Mesenchymal stem cell (in vitro differentiated cells and primary cell): ENCODE measurements around the gene PWP1.
"Not testable (repeated sequence)": the region's sequence is repeated elsewhere in the genome, so short reads cannot be mapped to it uniquely, and the experiment has no call there.

Source experiments
- DNase-seq: peaks from one replicate; pipeline ENCODE4 v3.0.0-alpha.2; 2013
- H2AFZ ChIP-seq: one replicate; pipeline ENCODE4 v1.6.1; 2013; ENCODE audit warnings: low read depth, mild to moderate bottlenecking, control low read depth, inconsistent platforms, low read length, moderate library complexity
- H2AK5ac ChIP-seq: 2 replicates; pipeline ENCODE4 v1.6.1; 2013; ENCODE audit warnings: low read length, moderate library complexity, mild to moderate bottlenecking, inconsistent platforms; ENCODE audit not compliant: severe bottlenecking
- H2BK120ac ChIP-seq: one replicate; pipeline ENCODE4 v1.6.1; 2013; ENCODE audit warnings: low read depth, mild to moderate bottlenecking, inconsistent platforms, low read length, moderate library complexity
- H2BK12ac ChIP-seq, 2 experiments: one replicate each; pipeline ENCODE4 v1.6.1; 2013; ENCODE audit warnings: inconsistent platforms in 2 of 2, low read length in 2 of 2, mild to moderate bottlenecking in 2 of 2, moderate library complexity in 2 of 2, control low read depth in 1 of 2
- H2BK15ac ChIP-seq: one replicate; pipeline ENCODE4 v1.6.1; 2013; ENCODE audit warnings: mild to moderate bottlenecking, low read depth, inconsistent platforms; ENCODE audit not compliant: poor library complexity, severe bottlenecking
- H2BK5ac ChIP-seq: 2 replicates; pipeline ENCODE4 v1.6.1; 2013; ENCODE audit warnings: low read depth, mild to moderate bottlenecking, low read length, control low read depth, inconsistent platforms; ENCODE audit not compliant: poor library complexity, severe bottlenecking
- H3K14ac ChIP-seq, 2 experiments: one replicate each; pipeline ENCODE4 v1.6.1; 2013; ENCODE audit warnings: inconsistent platforms in 2 of 2, low read length in 2 of 2, control low read depth in 1 of 2, mild to moderate bottlenecking in 1 of 2, moderate library complexity in 1 of 2
- H3K18ac ChIP-seq, 2 experiments: one replicate each; pipeline ENCODE4 v1.6.1; 2013; ENCODE audit warnings: inconsistent platforms in 2 of 2, low read length in 2 of 2, control low read depth in 1 of 2, low read depth in 1 of 2, mild to moderate bottlenecking in 1 of 2
- H3K23ac ChIP-seq, 2 experiments: one replicate each; pipeline ENCODE4 v1.6.1; 2013; ENCODE audit warnings: inconsistent platforms in 2 of 2, low read length in 2 of 2, mild to moderate bottlenecking in 2 of 2, moderate library complexity in 2 of 2, control low read depth in 1 of 2
- H3K27ac ChIP-seq: 2 replicates; pipeline ENCODE4 v1.5.1; 2013; ENCODE audit warnings: mild to moderate bottlenecking, moderate library complexity, low read length, control low read depth, inconsistent platforms; ENCODE audit not compliant: poor library complexity, severe bottlenecking
- H3K27me3 ChIP-seq, 2 experiments: 2 replicates each; pipeline versions ENCODE4 v1.6.1 to v1.7.0; 2013; ENCODE audit warnings: low read length in 2 of 2, mild to moderate bottlenecking in 2 of 2, moderate library complexity in 2 of 2, control low read depth in 1 of 2, inconsistent platforms in 1 of 2; ENCODE audit not compliant: control insufficient read depth in 1 of 2, insufficient read depth in 1 of 2
- H3K36me3 ChIP-seq, 2 experiments: 2 replicates each; pipeline versions ENCODE4 v1.6.1 to v1.7.0; 2013; ENCODE audit warnings: low read length in 2 of 2, control low read depth in 1 of 2, inconsistent platforms in 1 of 2, low read depth in 1 of 2, mild to moderate bottlenecking in 1 of 2; ENCODE audit not compliant: insufficient read depth in 2 of 2, control insufficient read depth in 1 of 2
- H3K4ac ChIP-seq, 2 experiments: one replicate each; pipeline ENCODE4 v1.6.1; 2013; ENCODE audit warnings: inconsistent platforms in 2 of 2, low read length in 2 of 2, mild to moderate bottlenecking in 2 of 2, moderate library complexity in 2 of 2, control low read depth in 1 of 2, low read depth in 1 of 2
- H3K4me1 ChIP-seq: 2 replicates; pipeline ENCODE4 v1.6.1; 2013; ENCODE audit warnings: low read depth, low read length, control low read depth; ENCODE audit not compliant: control insufficient read depth, insufficient read depth
- H3K4me2 ChIP-seq: 2 replicates; pipeline ENCODE4 v1.6.1; 2013; ENCODE audit warnings: low read length, mild to moderate bottlenecking, inconsistent platforms; ENCODE audit not compliant: poor library complexity, severe bottlenecking
- H3K4me3 ChIP-seq, 2 experiments: 2 replicates each; pipeline versions ENCODE4 v1.5.1 to v1.7.0; 2013; ENCODE audit warnings: low read length in 2 of 2, mild to moderate bottlenecking in 2 of 2, control low read depth in 1 of 2, low read depth in 1 of 2; ENCODE audit not compliant: insufficient read depth in 1 of 2
- H3K79me1 ChIP-seq: replicated peaks from 2 replicates; pipeline ENCODE4 v1.6.1; 2013; ENCODE audit warnings: mild to moderate bottlenecking, control low read depth, low read length, inconsistent platforms; ENCODE audit not compliant: poor library complexity, severe bottlenecking
- H3K9ac ChIP-seq: 2 replicates; pipeline ENCODE4 v1.7.0; 2013; ENCODE audit warnings: mild to moderate bottlenecking, low read length, moderate library complexity
- H3K9me3 ChIP-seq: 2 replicates; pipeline ENCODE4 v1.7.0; 2013; ENCODE audit warnings: mild to moderate bottlenecking, low read length; ENCODE audit not compliant: control insufficient read depth
- H4K8ac ChIP-seq: one replicate; pipeline ENCODE4 v1.6.1; 2013; ENCODE audit warnings: inconsistent platforms, mild to moderate bottlenecking, low read length, moderate library complexity
- H4K91ac ChIP-seq: one replicate; pipeline ENCODE4 v1.6.1; 2013; ENCODE audit warnings: mild to moderate bottlenecking, low read length, inconsistent platforms
- WGBS: methylation state at CpG from one replicate; pipeline ENCODE4 v1.1.7; 2013; ENCODE audit warnings: mixed read lengths; 5-methylcytosine and 5-hydroxymethylcytosine counted together

PWP1 gene

DNA sequence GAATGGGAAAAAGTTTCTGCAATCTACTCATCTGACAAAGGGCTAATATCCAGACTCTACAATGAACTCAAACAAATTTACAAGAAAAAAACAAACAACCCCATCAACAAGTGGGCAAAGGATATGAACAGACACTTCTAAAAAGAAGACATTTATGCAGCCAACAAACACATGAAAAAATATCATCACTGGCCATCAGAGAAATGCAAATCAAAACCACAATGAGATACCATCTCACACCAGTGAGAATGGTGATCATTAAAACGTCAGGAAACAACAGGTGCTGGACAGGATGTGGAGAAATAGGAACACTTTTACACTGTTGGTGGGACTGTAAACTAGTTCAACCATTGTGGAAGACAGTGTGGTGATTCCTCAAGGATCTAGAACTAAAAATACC lies 41.7 kb downstream of the PWP1 start:
- not testable (repeated sequence) for H3K36me3 ChIP-seq, H3K4me1 ChIP-seq, DNase-seq, H3K14ac ChIP-seq, H2AK5ac ChIP-seq, H4K91ac ChIP-seq, H3K9ac ChIP-seq, H2AFZ ChIP-seq, H3K4ac ChIP-seq, H3K27me3 ChIP-seq, H3K23ac ChIP-seq, H3K4me3 ChIP-seq, H3K18ac ChIP-seq, H3K9me3 ChIP-seq, H2BK12ac ChIP-seq, H2BK5ac ChIP-seq, H3K27ac ChIP-seq, H4K8ac ChIP-seq, H3K79me1 ChIP-seq, H2BK15ac ChIP-seq, H3K4me2 ChIP-seq, H2BK120ac ChIP-seq
- no CpG with 5 or more reads among the region's 1 CpG for WGBS

GRCh38 chr12:107727742-107728141 lies 42.1 kb downstream of the PWP1 start:
- not testable (repeated sequence) for H2AK5ac ChIP-seq, H3K14ac ChIP-seq, H2BK5ac ChIP-seq, DNase-seq, H3K4me2 ChIP-seq, H3K4me1 ChIP-seq, H3K9ac ChIP-seq, H4K8ac ChIP-seq, H3K18ac ChIP-seq, H3K27ac ChIP-seq, H4K91ac ChIP-seq, H3K27me3 ChIP-seq, H2AFZ ChIP-seq, H3K9me3 ChIP-seq, H3K79me1 ChIP-seq, H2BK12ac ChIP-seq, H3K23ac ChIP-seq, H3K4ac ChIP-seq, H3K4me3 ChIP-seq, H2BK15ac ChIP-seq, H2BK120ac ChIP-seq
- no CpG with 5 or more reads among the region's 1 CpG for WGBS
- peaks cover 3 to 11% of the 10 kb centered on the region in 2 experiments for H3K36me3 ChIP-seq

- Histone ChIP-seq H2BK15ac (no peak overlapping the region), H3K18ac (no peak overlapping the region), H3K9me3 (no peaks in the 10 kb centered on the region), H3K23ac (no peak overlapping the region), H4K91ac (no peak overlapping the region), H3K4me1 (no peaks in the 10 kb centered on the region), H2AFZ (no peak overlapping the region), H3K4ac (no peak overlapping the region), H2BK5ac (no peak overlapping the region), H3K14ac (no peak overlapping the region), H3K79me1 (peaks cover 11% of the 10 kb centered on the region), H2AK5ac (no peak overlapping the region), H3K27ac (no peak overlapping the region), H3K36me3 (peaks cover 10 to 41% of the 10 kb centered on the region in 2 experiments), H2BK12ac (no peak overlapping the region), H3K9ac (no peak overlapping the region), H3K4me2 (no peak overlapping the region), H2BK120ac (no peak overlapping the region), H4K8ac (no peak overlapping the region), H3K27me3 (no peaks in the 10 kb centered on the region), H3K4me3 (no peak overlapping the region)
- no peak for DNase-seq
- 91% methylated on average over 3 of the region's 4 CpGs for WGBS
These were observed 45.2 kb downstream of the PWP1 start for GRCh38 chr12:107730618-107731341.

DNA sequence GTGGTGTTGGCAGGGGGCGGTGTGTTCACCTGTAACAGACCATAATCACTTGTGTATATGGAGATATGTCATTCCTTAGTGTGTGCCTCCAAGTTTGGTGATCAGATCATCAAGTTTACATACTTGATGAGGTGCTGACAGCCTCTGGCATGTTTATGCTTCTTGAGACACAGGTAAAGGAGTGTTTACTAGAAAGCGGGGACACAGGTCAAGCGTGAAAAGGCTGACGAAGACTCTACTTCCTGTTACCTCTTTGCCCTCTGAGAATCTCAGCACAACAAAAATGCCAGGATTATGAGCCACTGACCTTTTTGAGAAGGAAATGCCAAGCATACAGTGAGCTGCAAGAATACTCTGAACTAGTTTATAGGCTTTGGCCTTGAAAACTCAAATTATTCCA lies 45.8 kb downstream of the PWP1 start:
- Histone ChIP-seq H3K4me3 (no peak overlapping the region), H3K9ac (no peak overlapping the region), H3K14ac (no peak overlapping the region), H3K4ac (no peak overlapping the region), H3K9me3 (no peaks in the 10 kb centered on the region), H3K23ac (no peak overlapping the region), H2BK12ac (no peak overlapping the region), H2BK15ac (no peak overlapping the region), H3K4me1 (no peaks in the 10 kb centered on the region), H3K79me1 (peaks cover 13% of the 10 kb centered on the region), H3K36me3 (peaks cover 10 to 47% of the 10 kb centered on the region in 2 experiments), H4K8ac (no peak overlapping the region), H2BK5ac (no peak overlapping the region), H2AFZ (no peak overlapping the region), H4K91ac (no peak overlapping the region), H3K4me2 (no peak overlapping the region), H2AK5ac (no peak overlapping the region), H3K18ac (no peak overlapping the region), H2BK120ac (no peak overlapping the region), H3K27me3 (no peaks in the 10 kb centered on the region), H3K27ac (no peak overlapping the region)
- WGBS = 94% methylated on average over 4 of the region's 4 CpGs
- DNase-seq = no peak
